Germinal center (tissue), 1 donor: ENCODE results near the gene OTOP3.

ENCODE experiments used
- DNase-seq: peaks from one replicate; pipeline ENCODE4 v3.0.0; 2012; ENCODE audit warnings: mixed read lengths, low spot score

OTOP3 gene

GRCh38 chr17:74916851-74917199, 18.9 kb upstream of the OTOP3 start:
- no peak for DNase-seq

- no peak for DNase-seq
These were observed 18.3 kb upstream of the OTOP3 start for GRCh38 chr17:74917430-74917829.

- no peak for DNase-seq
These were observed 16.8 kb upstream of the OTOP3 start for GRCh38 chr17:74918906-74919305.

GRCh38 chr17:74919440-74920305, 16.0 kb upstream of the OTOP3 start:
- DNase-seq, result no peak

- no peak for DNase-seq
These were observed 15.4 kb upstream of the OTOP3 start for GRCh38 chr17:74920306-74920620.

- DNase-seq, result no peak
These were observed 15.1 kb upstream of the OTOP3 start for GRCh38 chr17:74920642-74921025.

GRCh38 chr17:74921026-74921681, 14.5 kb upstream of the OTOP3 start:
- DNase-seq, result no peak

- DNase-seq, result no peak
These were observed 13.9 kb upstream of the OTOP3 start for GRCh38 chr17:74921769-74922168.

- no peak for DNase-seq
These were observed 13.5 kb upstream of the OTOP3 start for GRCh38 chr17:74922172-74922571.

GRCh38 chr17:74922694-74923537, 12.8 kb upstream of the OTOP3 start, which contains the start of gene USH1G:
TSS of gene USH1G (minus strand) at chr17:74923255. CDS start at chr17:74923073, 182 bp downstream.
- DNase-seq, result no peak

- DNase-seq, result peak; percentile 81
These were observed 12.0 kb upstream of the OTOP3 start for GRCh38 chr17:74923538-74924249.

- peak; percentile 33 for DNase-seq
These were observed 11.3 kb upstream of the OTOP3 start, which contains the start of gene OTOP2 for GRCh38 chr17:74924250-74924948. TSS of gene OTOP2 (plus strand) at chr17:74924273. CDS start at chr17:74924633, 360 bp downstream.

GRCh38 chr17:74925242-74925641, 10.5 kb upstream of the OTOP3 start:
- DNase-seq, result no peak

- DNase-seq, result no peak
These were observed 6.9 kb upstream of the OTOP3 start for GRCh38 chr17:74928786-74929185.

- no peak for DNase-seq
These were observed 5.1 kb upstream of the OTOP3 start for GRCh38 chr17:74930535-74931036.

- no peak for DNase-seq
These were observed 650 bp upstream of the OTOP3 start for GRCh38 chr17:74935048-74935447.

GRCh38 chr17:74936470-74936799, 737 bp downstream of the OTOP3 start:
- no peak for DNase-seq

- DNase-seq, result no peak
These were observed 1.7 kb downstream of the OTOP3 start for GRCh38 chr17:74937064-74938051.

- no peak for DNase-seq
These were observed 2.7 kb downstream of the OTOP3 start for GRCh38 chr17:74938194-74938950.
